Right ventricle myocardium inferior (tissue), 1 donor: ENCODE results near the gene CAST. TPM values are rescaled to one million over a fixed set of nuclear protein-coding genes. Genes with fewer than 3 reads are reported as not detected.
"Not testable (repeated sequence)": the region's sequence is repeated elsewhere in the genome, so short reads cannot be mapped to it uniquely, and the experiment has no call there.

Experiments
- ATAC-seq: fragments of 200-7000 bp; cut with Tn5 transposase; one replicate; pipeline ENCODE4 v1.9.1; 2020; ENCODE audit warnings: mild to moderate bottlenecking, moderate library complexity
- DNase-seq: peaks from one replicate; pipeline ENCODE4 v3.0.0; 2021; ENCODE audit errors: missing footprints
- intact Hi-C: fragments of 100-400 bp; cut with DNase I; formaldehyde crosslinking; loops from one replicate; pipeline ENCODE4 v1.11.0; 2022
- long read RNA-seq: library from polyadenylated mRNA; unstranded; transcript quantifications from one replicate; pipeline ENCODE4 v2.0.0, GENCODE V29; 2021
- total RNA-seq: library from RNA; stranded (reverse); fragmentation: NEBNext Ultra II Directional; extraction: Animal tissue kit (Norgen Biotek cat#: 25700); gene quantifications from one replicate; pipeline ENCODE4 v1.2.1, GENCODE V29; 2021
- donor health status: DM: no; HTN: yes; CAD: no; lungs with severe emphysema.

Gene CAST, protein sequence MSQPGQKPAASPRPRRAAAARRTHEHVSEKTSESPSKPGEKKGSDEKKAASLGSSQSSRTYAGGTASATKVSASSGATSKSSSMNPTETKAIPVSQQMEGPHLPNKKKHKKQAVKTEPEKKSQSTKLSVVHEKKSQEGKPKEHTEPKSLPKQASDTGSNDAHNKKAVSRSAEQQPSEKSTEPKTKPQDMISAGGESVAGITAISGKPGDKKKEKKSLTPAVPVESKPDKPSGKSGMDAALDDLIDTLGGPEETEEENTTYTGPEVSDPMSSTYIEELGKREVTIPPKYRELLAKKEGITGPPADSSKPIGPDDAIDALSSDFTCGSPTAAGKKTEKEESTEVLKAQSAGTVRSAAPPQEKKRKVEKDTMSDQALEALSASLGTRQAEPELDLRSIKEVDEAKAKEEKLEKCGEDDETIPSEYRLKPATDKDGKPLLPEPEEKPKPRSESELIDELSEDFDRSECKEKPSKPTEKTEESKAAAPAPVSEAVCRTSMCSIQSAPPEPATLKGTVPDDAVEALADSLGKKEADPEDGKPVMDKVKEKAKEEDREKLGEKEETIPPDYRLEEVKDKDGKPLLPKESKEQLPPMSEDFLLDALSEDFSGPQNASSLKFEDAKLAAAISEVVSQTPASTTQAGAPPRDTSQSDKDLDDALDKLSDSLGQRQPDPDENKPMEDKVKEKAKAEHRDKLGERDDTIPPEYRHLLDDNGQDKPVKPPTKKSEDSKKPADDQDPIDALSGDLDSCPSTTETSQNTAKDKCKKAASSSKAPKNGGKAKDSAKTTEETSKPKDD
- total RNA-seq, result 461 TPM
- long read RNA-seq, partial matches to known transcripts, result 28 of 197 reads
- long read RNA-seq, other reads (novel, unspliced or antisense), result 168 of 197 reads

DNA sequence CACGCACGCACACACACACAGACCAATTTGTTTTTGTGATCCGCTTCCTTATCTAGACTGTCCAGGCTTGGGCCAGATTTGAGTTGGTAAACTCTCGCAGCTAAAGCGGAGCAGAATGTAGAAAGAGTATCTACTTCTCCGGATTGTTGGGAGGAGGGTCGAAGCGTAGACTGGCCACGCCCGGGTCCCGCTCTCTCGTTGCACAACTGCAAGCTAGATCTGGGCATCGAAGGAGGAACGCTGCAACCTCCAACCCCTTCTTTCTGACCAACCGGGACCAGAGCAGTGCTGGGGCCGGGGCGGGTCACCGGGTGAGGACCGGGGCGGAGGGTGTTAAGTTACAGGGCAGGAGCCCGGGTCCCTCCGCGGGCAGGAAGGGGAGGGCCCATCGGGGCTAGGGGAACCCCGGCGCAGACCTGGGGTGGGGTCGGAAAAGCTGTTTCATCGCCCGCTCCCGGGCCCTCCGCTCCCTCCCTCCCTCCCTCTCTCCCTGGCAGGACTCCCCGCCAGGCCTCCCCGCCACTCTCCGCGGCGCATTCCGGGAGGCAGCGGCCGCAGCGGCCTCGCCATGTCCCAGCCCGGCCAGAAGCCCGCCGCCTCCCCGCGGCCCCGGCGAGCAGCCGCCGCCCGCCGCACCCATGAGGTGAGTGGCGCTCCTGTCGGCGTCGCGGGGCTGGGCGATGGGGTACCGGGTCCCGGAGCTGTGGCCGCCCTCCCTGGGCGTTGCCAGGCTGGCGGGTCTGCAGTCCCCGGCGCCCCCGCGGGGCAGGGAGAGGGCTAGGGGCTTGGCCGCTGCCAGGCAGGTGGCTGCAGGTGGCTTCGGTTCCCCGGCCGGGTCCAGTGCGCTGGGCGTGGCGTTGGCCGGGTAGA lies at the start of gene CAST:
Gene CAST, plus strand, starts transcription at position 522 of the 870 bp plus-strand sequence. Its CDS starts 47 bp downstream, at position 569.
- ATAC-seq (peak; percentile 92), DNase-seq (peak; percentile 97)
- intact Hi-C loops, result loop anchor here (2.0 to 10.0 kb wide), 5 partner anchors 41 to 275 kb away; partner anchors contain the start of gene LNPEP

DNA sequence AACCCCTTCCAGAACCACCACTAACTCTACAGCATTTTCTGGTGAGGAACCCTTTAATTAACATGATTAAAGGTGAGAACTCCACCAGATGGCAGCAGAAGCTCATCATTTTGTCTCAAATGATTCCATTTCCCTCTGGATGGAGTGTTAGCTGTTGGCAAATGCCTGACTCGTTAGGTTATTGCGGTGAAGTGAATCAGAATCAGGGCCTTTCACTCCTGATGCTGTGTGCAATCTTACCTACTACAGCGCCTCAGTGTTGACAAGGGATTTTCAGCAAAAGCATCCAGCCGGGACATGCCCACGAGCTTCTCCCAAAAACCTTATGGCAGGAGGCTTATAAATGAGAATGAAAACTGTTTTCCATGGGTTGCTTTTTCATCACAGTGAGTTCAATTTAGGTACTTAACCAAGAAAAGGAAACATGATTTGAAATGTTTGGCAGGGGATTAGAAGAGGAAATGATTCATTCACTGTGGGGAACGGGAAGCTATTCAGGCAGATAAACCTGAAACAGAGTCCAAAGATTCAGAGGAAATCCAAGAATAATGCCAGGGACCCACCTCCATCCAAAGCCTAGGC lies 48.0 kb upstream of the CAST start:
- no peak for DNase-seq
- peak; percentile 79 for ATAC-seq
- intact Hi-C loops, result loop anchor here (5.0 to 10.0 kb wide), 6 partner anchors 51 to 548 kb away; partner anchors contain the start of genes CAST and ERAP2

DNA sequence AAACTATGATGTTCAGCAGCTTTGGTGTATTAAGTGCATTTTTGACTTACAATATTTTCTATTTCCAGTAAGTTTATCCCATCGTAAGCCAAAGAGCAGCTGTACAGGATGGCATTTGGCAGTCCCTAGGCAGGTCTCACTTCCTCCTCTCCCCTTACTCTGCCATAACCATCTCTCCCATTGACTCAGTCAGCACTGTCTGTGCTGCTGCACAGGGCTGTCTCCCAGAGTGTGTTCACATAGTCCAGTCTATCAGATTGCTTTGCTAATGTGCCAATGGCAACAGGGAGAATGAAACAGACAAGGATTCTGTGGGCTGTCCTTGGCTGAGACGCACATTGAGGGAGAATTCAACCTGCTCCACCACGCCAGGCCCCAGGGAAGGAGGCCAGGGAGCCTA lies 47.0 kb upstream of the CAST start:
- ATAC-seq, result peak; percentile 32
- intact Hi-C loops, result loop anchor here (10.0 kb wide), 3 partner anchors 50 to 400 kb away; partner anchors contain the start of genes CAST and ERAP2
- DNase-seq, result no peak

DNA sequence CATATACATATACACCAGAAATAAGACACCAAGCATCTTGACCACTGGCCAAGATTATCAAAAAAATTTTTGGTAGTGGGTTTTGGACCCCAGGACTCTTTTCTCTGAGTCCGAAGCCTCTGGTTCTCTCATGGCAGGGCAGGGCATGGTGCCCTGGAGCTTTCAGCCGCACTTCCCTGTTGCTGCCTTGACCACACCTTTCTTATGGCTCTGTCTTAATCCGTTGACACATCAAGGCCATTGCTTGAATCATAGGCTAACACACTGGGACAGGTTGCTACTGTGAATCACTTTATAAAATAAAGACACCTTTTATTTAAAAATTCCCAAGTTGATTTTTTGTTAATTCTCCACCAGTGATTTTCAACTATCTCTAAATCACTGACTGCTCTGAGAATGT lies 45.4 kb upstream of the CAST start:
- DNase-seq (no peak), ATAC-seq (no peak)
- intact Hi-C loops, result loop anchor here (10.0 kb wide), 3 partner anchors 48 to 398 kb away; partner anchors contain the start of genes CAST and ERAP2

DNA sequence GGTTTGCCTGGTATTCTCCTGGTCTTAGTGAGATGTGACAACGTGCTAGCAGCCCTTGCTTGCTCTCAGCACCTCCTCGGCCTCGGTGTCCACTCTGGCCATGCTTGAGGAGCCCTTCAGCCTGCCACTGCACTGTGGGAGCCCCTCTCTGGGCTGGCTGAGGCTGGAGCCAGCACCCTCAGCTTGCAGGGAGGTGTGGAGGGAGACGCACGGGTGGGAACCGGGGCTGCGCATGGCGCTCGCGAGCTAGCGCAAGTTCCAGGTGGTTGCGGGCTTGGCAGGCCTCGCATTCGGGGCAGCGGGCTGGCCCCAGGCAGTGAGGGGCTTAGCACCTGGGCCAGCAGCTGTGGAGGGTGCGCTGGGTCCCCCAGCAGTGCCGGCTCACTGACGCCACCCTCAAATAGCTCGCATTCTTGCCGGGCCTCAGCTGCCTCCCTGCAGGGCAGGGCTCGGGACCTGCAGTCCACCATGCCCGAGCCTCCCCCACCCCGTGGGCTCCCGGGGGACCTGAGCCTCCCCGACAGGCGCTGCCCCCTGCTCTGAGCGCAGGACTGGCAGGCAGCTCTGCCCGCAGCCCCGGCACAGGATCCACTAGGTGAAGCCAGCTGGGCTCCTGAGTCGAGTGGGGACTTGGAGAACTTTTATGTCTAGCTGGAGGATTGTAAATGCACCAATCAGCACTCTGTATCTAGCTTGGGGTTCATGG lies 43.7 kb upstream of the CAST start:
- peak; percentile 63 for DNase-seq
- intact Hi-C loops, result loop anchor here (10.0 kb wide), 3 partner anchors 46 to 396 kb away; partner anchors contain the start of genes CAST and ERAP2
- ATAC-seq, result not testable (repeated sequence)

DNA sequence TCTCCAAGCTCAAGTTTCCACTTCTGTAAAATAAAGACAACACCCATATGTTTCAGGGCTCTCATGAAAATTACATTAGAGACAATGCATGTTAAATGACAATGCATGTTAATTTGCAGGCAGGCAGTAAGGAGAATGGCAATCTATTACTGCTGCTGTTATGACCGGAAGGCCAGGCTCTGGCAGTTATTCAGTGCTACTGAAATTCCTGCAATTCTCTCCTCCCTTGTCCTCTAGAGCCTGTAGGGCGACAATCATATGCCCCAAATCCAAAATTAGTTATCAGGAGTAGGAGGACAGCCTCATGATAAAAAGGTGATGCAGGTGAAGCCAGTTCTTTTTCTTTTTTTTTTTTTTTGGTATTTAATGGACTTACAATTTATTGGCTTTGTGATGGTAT lies 42.2 kb upstream of the CAST start:
- ATAC-seq (peak; percentile 57), DNase-seq (no peak)
- intact Hi-C loops, result loop anchor here (10.0 kb wide), 3 partner anchors 45 to 395 kb away; partner anchors contain the start of genes CAST and ERAP2

DNA sequence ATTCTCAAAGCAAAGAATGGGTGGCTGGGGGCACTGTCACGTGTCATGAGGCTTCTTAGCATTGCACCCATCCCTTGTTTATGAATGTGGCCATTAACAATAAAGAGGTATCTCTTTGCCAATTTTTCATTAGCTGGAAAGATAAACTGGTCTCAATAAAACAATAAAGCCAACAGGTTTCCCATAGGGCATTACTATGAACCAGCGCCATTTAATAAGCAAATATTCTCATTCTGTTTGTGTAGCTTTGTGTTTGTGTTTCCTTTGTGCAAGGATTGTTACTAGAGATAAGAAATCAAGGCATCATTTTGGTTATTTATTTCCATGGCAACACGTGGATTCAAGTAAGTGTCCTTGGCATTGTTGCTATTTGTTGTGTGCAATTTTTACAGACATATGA lies 37.6 kb upstream of the CAST start:
- no peak for ATAC-seq
- intact Hi-C loops, result no loop called here
- no peak for DNase-seq

DNA sequence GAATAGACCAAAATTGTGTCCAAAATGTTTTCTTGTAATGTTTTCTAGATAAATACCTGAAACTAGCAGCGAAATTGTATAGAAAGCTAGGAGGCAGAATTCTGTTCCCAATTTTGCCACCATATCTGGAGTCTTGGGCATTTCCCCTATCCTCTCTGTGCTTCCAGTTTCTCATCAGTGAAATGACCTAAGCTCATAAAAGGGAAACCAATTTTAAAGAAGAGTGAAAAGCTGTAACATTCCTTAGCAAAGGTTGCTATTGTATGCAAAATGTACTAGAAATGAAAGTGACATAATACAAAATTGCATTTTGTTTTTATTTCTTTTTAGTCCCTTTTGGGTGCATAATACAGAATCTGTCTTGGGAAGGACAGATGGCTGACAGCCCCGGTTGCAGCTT lies 36.8 kb upstream of the CAST start:
- DNase-seq, result no peak
- no peak for ATAC-seq
- intact Hi-C loops, result no loop called here

DNA sequence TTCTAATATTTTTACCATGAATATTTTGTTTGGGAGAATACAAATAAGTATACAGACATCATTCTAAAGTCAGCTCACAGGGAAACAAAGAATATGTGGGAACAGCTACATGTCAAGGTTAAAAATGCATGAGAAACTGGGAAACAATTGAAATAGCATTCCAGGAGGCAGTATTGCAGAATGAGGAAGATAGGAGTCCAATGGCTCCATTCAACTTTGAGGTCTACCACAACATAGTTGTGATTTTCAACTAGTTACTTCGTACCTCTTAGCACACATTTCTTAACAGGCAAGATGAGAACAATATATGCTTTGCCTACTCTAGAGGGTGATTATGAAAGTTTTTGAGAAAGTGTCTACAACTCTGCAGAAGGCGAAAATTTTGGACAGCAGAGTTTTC lies 35.2 kb upstream of the CAST start:
- intact Hi-C loops, result no loop called here
- ATAC-seq (no peak), DNase-seq (no peak)

DNA sequence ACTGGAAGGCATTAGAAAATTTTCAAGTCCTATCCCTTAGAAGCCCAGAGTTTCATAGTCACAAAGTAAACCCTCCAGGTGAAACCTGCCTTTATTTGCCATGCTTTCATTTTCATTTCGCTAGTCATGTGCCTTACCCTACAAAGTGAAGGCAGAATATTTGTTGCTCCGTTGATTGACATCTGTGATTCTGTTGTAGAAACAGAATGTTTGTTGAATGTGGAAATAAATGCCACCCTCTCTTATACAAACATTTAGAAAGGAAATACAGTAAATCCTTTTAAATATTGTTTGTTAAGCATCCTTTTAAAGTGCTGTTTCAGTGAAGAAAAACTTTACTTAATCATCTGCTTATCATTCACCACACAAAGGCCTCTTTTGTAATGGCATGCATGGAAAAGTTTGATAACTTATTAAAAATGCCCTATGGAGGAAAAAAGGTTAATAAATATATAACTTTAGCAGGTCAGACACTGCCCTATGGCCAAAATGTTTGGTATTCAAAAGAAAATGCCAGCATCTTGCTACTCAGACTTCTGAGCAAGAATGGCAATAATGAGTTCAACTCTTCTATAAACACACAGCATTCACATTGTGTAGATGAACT lies 34.3 kb upstream of the CAST start:
- intact Hi-C loops, result no loop called here
- ATAC-seq (no peak), DNase-seq (no peak)

DNA sequence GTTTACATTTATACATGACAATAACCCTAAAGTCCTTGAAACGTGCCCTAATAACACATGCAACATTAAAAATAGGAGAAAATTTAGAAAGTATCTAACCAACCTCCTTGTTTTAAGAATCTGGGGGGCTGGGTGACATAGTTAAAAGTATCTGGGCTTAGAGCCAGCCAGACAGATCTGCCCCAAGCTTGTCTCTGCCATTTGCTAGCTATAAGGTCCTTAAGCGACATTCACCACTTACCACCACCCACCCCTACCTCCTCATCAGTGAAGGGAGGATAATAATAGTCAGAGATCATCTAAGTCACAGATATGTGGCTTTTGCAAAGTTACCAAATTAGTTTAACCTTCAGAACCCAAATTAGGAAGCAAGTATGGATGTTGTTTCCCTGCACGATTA lies 33.8 kb upstream of the CAST start:
- intact Hi-C loops, result no loop called here
- ATAC-seq (no peak), DNase-seq (no peak)

DNA sequence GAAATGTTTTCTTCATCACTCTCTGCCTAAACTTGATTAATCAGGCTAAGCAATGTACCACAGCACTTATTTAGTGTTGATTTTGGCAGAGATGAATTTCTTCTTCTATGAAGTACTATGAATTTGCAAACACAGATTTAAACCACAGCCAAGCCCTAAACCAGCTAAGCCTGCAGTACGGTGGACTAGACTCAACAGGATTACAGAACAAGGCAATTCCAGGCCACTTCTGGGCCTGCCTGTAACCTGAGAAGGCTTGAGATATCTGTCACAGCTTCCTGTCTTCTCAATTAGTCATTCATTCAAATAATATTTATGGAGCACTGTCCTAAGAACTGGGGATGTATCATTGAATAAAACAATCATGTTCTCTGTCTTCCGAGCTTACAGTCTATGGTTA lies 32.4 kb upstream of the CAST start:
- ATAC-seq (no peak), DNase-seq (no peak)
- intact Hi-C loops, result no loop called here

DNA sequence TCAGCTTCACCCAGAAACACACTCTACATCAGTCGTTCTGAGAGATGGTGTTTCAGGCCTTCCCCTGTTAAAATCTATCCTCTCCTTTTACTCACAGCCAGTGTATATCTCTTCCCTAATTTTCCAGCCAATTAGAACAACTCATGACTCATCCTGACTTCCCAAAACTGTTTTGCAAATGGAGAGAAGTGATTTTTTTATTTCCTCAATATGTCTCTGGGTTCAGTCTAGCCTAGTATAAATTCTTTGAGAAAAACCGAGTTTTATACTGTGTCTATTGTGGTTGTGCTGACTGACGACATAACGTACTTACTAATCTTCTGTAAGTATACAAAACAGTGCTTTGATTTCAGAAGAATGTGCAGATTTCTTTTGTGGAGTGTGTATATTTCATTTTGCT lies 28.4 kb upstream of the CAST start:
- DNase-seq (no peak), ATAC-seq (no peak)
- intact Hi-C loops, result no loop called here

DNA sequence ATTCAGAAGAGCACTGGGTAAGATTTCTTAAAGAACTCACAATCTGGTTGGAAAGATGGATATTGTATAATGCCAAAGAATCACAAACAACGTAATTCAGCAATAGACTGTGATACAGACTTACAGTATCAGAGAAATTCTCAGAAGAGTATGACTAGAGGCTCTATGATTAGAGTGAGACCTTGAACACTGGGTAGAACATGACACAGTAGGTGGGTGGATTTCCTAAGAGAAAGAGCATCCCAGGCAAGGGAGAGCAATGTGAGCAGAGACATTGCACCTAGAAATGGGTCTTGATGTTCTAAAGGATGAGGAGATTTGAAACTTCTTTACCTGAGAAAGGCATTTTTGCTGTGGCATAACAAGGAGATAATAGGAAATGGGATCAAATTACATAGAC lies 27.3 kb upstream of the CAST start:
- no peak for DNase-seq
- intact Hi-C loops, result no loop called here
- ATAC-seq, result no peak

DNA sequence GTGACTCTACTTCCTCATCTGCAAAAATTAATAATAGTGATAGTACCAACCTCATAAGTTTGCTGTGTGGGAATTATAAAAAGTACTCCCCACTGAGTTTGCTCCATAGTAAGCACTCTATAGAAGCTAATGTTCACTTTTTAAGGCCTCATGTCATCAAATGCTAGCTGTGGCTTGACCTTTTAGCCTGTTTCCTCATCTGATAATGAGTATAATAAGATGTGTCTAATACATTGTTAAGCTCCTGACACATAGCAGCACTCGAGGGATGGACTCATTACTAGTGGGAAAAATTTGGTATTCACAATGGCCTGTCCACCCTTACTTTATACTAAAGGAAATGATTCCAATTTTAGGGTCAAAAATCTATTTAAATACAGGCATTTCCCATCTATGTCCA lies 26.1 kb upstream of the CAST start:
- intact Hi-C loops, result no loop called here
- ATAC-seq (no peak), DNase-seq (no peak)

DNA sequence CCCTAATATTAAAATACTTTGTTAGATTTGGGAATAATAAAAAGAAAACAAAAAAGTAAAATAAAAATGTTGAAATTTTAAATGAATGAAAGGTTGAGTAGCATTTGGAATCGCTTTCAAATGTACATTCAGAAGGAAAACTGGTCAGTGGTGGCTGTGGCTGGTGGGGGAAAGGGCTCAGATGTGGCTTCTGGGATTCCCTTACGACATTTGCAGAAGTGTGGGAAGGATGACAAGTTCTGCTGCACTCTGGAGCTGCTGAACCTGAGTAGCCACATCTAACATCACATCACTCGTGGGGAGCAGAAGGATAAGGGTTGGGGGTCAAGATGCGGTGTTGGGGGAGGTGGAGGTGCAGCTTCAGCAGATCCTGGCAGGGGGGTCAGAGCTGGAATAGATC lies 25.6 kb upstream of the CAST start:
- intact Hi-C loops, result no loop called here
- ATAC-seq (no peak), DNase-seq (no peak)

DNA sequence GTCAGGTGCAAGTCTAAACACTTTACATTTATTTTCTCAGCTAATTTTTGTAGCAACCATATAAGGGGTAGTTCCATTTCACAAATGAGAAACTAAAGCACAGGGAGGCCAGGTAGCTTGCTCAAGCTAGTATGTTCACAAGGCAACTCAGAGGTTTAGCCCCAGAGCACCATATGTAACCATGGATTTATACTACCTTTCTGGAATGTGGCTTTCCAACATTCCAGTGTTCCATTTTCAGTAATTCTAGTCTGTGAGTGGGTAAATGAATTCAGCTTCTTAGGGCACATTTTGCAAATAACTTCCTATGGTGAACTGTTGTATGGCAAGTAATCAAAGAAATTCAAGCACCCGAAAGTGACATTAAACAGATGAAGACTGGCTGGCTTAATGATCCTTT lies 25.0 kb upstream of the CAST start:
- ATAC-seq (no peak), DNase-seq (no peak)
- intact Hi-C loops, result no loop called here
